Suprapubic skin (tissue), 3 donors: ENCODE data around the gene TM9SF4.

ENCODE experiments used
- CTCF ChIP-seq, 2 donors: fragments of 200-600 bp in 1 of 2; fragments of 450-650 bp in 1 of 2; sonication (generic) in 1 of 2; IDR thresholded peaks; one replicate each; pipeline ENCODE4 v1.5.1; 2016 to 2019; ENCODE audit warnings: antibody characterized with exemption in 2 of 2, mild to moderate bottlenecking in 1 of 2, moderate library complexity in 1 of 2
- POLR2A ChIP-seq, 2 donors: fragments of 450-650 bp; IDR thresholded peaks; one replicate each; pipeline ENCODE4 v1.6.1; 2017; ENCODE audit warnings: antibody characterized with exemption in 2 of 2, mild to moderate bottlenecking in 2 of 2, moderate library complexity in 2 of 2

- TF ChIP-seq CTCF (IDR thresholded peaks at IDR 0.05): no peak
- no peak for TF ChIP-seq POLR2A (IDR thresholded peaks at IDR 0.05)
These were observed 75.6 kb downstream of the TM9SF4 start for GRCh38 chr20:32184961-32185603.
